HG03108 (cell line): ENCODE data around the gene CFAP43.
"Not testable (repeated sequence)": the region's sequence is repeated elsewhere in the genome, so short reads cannot be mapped to it uniquely, and the experiment has no call there.

Experiments
- ATAC-seq: cut with Tn5 transposase; IDR thresholded peaks from one replicate; pipeline ENCODE4 v1.9.1; 2021; ENCODE audit warnings: moderate library complexity; ENCODE audit not compliant: unreplicated experiment

CFAP43 gene

GRCh38 chr10:104256335-104256961 is 24.3 kb upstream of the CFAP43 start:
- no peak for ATAC-seq

- no peak for ATAC-seq
These were observed 23.3 kb upstream of the CFAP43 start for GRCh38 chr10:104255311-104255981.

DNA sequence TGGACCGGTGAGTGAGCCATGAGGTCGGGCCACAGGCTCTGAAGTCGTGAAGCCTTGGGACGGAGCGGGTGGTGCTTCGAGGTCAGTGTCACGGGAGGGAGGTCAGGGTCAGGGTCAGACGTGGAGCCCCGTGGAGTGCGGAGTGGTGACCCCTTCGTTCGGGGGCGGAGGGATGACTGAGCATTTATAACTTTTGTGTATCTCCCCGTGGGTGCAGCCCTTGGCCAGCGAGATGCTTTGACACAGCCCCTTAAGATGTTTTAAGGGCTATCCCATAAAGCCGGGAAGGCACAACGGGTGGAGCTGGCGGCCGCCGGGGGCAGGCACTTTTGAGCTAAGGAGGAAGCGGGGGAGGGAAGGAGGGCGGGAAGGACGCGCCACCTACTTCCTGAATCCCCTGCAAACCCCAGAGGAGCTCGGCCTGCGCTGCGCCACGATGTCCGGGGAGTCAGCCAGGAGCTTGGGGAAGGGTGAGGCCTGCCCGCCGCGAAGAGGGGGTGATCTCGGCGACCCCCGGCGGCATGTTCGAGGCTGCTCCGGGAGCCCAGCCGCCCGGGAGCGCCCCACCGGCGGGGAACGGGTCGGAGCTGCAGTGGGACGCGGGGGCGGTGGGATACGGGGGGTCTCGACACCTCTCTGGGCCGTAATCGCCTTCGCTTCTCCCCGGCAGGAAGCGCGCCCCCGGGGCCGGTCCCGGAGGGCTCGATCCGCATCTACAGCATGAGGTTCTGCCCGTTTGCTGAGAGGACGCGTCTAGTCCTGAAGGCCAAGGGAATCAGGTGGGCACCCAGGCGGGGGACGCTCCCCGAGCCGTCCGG is 22.5 kb upstream of the CFAP43 start, which contains the start of gene GSTO1:
Gene GSTO1 (plus strand): TSS at position 400 of the 818 bp plus-strand sequence. CDS start 37 bp downstream, at position 437.
- ATAC-seq, result peak; percentile 74

DNA sequence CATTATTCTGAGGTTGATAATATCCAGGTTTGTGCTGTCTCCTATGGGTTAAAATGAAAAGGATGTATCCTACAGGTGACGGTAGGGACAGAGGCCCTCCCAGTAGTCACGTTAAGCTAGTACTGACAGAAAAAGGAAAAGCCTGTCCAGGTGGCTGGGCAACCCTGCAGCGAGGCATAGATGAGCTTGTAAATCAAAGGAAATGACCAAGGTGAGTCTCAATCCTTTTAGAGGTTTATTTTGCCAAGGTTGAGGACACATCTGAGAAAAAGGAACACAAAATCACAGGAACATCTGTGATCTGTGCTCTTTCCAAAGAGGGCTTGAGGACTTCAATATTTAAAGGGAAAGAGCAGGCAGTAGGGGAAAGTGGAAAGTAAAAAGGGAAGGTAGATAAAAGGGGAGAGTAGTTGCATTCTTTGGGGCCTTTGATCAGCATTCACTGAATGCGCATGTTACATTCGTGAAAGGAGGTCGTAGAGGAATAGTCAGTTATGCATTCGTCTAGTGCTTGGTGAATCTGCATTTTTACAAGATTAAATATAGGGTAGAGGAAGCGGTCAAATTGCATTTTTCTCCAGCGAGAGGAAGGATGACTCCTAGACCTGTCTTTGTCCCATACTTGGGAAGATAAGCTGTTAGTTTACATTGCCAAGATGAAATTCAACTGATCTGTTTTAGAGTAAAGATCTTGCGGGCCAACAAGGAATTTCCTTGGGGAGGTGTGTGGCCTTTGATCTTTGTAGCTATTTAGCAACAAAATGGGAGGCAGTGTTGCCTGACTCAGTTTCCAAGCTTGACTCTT is 21.6 kb upstream of the CFAP43 start:
- no peak for ATAC-seq

DNA sequence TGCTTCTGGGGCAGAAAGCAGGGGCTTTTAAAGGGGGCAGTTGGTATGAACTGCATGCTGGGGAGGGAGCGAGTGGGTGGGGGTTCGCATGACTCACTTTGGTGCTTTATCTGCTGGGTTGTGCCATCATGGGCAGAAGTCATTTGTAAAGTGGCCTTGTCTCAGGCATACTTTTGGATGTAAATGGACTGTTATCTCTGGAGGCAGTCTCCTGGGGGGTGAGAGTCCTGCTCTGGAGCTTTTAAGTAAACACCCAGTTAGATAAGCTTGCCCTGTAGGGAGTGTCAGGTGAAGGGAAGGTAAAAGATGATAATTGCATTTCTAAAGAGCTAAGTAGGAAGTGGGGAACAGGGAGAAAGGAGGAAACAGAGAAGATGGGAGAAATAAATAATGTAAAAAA is 20.9 kb upstream of the CFAP43 start:
- ATAC-seq, result no peak

DNA sequence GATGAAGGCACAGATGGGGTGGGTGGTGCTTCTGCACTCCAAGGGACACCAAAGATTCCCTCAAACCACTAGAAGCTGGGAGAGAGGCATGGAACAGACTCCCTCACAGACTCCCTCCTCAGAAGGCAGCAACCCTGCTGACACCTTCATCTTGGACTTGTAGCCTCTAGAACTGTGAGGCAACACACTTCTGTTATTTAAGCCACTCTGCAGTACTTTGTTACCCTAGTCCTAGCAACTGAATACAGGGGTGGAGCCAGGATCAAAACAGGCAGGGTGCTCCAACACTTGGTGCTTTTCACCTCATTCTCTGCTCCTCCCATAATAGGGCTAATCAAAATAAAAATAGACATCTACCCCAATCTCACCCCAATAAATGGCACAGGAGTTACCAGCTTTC is 20.2 kb upstream of the CFAP43 start:
- ATAC-seq, result no peak

- no peak for ATAC-seq
These were observed 19.3 kb upstream of the CFAP43 start for GRCh38 chr10:104251443-104251842.

- ATAC-seq, result no peak
These were observed 18.2 kb upstream of the CFAP43 start for GRCh38 chr10:104250371-104250770.

GRCh38 chr10:104248931-104249330 is 16.8 kb upstream of the CFAP43 start:
- ATAC-seq, result not testable (repeated sequence)

DNA sequence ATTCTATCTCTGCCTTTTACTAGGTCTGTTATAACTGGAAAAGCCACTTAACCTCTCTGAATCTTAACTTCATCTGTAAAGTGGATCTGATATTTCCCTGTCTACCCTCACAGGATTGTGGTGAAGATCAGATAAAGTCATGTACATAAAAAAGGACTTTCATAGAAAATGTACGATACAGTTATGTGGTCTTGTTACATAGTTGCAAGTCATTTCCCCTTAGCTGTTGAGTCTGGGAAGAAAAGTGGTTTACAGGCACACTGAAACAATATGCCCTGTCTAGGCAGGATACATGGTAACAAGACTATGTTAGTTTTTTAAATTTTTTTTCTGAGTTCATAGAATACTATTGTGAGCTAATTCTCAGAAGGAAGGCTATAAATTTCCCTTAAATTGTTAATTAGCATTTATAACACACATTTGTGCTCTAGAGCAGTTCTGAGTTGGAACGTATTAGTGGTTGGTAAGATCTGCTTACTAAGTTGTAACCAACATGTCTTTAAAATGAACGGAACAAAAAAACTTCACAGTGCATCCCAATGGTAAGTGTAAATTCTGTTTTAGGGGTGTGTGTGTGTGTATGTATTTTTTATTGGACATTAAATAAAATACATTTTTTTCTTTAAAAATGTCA is 15.5 kb upstream of the CFAP43 start:
- ATAC-seq, result no peak

DNA sequence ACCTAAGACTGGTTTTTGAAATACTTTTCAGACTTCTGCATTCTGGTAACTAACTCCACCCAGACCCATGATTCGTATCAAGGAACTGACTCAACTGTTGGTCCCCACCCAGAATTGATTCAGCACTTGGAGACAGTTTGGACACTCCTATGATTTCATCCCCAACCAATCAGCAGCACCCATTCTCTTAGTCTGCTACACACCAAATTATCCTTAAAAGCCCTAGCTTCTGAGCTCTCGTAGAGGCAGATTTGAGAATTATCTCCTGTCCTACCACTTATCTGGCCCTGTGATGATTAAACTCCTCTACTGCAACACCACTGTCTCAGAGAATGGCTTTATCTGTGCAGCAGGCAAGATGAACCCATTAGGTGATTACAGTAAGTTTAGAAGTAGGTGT is 14.8 kb upstream of the CFAP43 start:
- no peak for ATAC-seq

- no peak for ATAC-seq
These were observed 13.0 kb upstream of the CFAP43 start for GRCh38 chr10:104245066-104245632.

DNA sequence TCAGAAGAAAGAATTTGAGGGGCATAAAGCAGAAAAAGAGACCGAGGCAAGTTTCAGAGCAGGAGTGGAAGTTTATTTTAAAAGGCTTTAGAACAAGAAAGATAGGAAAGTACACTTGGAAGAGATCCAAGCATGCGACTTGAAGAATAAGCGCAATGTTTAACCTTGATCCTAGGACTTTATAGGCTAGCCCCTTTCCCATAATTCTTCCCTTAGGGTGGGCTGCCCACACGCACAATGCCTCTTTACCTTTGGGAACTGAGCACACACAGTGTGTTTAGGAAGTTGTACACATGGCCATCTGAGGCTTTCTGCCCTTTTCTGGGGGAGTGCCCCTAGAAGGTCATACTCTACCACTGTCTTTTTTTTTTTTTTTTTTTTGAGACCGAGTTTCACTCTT is 11.3 kb upstream of the CFAP43 start:
- no peak for ATAC-seq

DNA sequence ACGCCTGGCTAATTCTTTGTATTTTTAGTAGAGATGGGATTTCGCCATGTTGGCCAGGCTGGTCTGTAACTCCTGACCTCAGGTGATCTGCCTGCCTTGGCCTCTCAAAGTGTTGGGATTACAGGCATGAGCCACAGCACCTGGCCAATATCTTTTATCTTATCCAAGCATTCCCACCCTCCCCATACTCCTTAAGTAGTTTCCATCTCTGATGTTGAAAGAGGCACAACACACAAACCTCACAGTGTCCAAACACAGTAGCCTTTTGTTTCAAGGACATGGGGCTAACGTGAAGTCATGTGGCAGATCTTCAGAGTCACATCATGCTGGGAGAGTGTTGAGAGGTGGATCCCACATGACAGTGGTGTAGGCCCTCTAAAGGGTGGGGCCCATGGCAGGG is 10.8 kb upstream of the CFAP43 start:
- not testable (repeated sequence) for ATAC-seq

DNA sequence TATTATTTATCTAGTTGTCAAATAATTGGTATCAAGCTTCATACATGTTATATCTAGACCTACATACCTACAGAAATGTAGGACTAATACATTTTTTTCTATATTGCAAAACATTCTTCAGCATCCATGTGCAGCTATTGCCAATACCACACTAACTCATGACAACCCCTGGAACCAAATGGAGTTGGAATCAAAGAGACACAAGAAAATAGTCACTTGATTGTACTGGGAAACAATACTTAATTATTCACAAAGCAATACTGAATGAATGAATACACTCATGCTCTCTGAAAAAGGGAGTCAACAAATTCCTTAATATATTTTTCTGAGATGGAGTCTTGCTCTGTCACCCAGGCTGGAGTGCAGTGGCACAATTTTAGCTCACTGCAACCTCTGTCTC is 10.4 kb upstream of the CFAP43 start:
- no peak for ATAC-seq

DNA sequence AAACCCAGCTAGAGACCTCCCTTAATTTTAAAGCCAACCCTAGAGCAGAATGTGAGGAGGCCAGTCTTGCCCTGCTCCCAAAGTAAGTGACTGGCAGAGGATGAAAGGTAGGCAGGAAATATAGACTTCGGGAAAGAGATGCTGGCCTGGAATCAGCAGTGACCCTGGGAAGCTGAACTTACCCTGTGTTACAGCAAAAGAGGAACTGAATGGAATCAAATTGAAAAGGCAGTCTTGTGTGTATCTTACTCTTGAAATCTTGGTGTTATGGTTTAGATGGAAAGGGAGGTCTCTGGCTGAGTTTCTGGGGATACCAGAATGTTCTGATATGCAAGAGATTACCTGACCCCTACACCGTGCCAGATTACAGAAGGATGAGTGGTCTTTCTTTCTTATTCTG is 7.9 kb upstream of the CFAP43 start:
- ATAC-seq, result no peak

DNA sequence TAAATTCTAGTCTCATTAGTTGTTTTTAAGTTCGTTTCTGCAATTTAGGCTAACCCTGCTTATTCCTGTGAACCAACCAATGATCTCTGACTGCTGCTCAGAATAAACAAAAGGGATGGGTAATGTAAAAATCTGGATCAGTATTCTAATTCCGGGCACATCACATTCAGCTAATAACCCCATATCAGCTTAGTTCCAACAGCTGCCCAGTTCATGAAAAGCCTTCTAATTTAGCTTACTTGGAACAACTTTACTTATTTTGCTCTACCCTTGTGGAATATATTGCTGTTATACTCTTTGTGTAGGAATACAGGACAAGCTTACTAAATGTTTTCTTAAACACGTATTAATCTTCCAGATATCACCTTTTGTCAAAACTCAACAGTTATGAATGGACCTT is 3.6 kb upstream of the CFAP43 start:
- no peak for ATAC-seq

DNA sequence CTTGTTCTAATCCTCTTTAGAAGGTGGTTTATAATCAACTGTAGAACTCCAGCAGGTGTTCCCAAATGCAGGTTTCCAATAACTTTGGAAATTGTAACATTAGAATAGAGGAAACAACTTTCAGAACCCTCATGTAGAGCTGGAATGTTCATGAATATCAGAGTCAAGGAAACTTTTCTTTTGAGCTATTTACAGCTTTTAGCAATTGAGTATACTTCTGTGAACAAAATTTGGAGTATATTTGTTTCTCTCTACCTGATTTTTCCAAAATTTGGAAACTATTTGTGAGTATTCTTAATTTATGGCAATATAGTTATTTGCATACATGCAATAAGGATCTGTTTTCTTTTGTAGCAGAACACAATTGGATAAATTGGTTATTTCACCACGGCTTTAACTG is 2.8 kb upstream of the CFAP43 start:
- no peak for ATAC-seq

GRCh38 chr10:104233817-104234216 is 1.7 kb upstream of the CFAP43 start:
- no peak for ATAC-seq

- peak; percentile 5 for ATAC-seq
These were observed 494 bp upstream of the CFAP43 start for GRCh38 chr10:104232613-104233102.
